ENCODE results near the gene DTX3L.

The DTX3L gene

DNA sequence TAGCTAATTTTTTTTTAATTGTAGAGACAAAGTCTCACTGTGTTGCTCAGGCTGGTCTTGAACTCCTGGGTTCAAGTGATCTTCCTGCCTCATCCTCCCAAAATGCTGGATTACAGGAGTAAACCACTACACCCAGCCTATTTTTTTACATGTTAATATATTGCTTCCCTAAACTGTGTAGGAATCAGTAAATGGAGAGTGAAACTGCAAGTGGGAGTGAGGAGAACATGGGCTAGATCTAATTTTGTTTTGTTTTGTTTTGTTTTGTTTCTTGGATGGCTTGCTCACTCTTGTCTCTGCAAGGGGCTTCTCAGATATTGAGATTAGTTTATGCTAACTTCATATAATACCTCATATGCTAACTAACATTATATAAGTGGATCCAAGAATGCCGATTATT is 44.8 kb downstream of the DTX3L start:
- DNase-seq = no peak

GRCh38 chr3:122609798-122610559 is 45.8 kb downstream of the DTX3L start:
- DNase-seq = no peak

GRCh38 chr3:122612696-122613095 is 48.6 kb downstream of the DTX3L start:
- no peak for DNase-seq

DNA sequence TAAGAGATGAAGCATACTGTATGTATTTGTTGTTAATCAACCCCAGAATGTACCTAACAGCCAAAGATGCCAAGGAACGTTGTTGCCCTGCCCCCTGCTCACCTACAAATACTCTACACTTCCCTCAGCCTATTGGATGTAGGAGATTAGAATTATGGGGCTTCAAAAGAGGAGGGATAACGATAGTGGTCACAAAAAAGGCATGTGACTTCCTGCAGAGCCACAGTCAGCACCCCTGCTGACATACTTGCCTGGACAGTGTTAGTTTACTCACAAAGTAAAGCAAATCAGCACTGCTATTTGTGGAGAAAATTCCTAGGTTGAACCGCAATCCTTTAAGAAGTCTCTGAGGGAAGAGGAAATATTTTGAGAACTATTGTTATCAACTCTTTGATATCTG is 51.2 kb downstream of the DTX3L start:
- no peak for DNase-seq

GRCh38 chr3:122618614-122619013 is 54.5 kb downstream of the DTX3L start:
- no peak for DNase-seq

- DNase-seq = no peak
These were observed 54.9 kb downstream of the DTX3L start for GRCh38 chr3:122619040-122619439.

DNA sequence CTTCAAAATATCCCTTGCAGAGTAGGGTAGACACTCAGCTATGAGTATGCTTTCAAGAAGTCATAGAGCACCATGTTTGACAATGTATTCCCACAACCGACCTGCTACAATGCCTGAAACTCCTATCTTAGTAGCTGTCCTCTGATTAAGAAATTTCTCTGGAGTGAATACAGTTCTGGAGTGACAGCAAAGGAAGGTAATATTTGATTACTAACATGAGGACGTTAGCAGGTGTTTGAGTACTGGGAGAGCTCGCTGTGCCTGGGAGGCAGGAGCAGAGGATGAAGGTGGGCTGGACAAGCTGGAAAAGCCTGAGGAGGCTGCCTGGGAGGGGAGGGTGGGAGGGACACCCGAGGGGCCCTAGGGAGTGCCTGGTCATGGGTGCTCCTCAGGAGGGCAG is 56.3 kb downstream of the DTX3L start:
- DNase-seq = no peak

DNA sequence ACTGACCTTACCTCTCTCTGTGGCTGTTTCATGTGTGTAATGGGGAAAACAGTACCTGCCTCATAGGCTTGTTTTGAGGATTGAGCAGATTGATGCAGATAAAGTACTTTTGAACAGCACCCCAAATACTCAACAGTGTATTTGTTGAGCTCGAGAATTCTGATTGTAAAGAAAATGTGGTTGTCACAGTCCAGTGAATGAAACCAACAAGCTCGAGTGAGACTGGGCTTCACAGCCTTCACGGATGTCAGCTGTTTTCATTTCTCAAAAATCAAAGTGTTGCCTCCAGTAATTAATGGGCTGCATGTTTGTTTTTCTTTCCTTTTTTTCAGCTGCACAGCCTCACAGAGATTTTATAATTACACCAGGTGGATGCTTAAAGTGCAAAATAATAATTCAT is 57.0 kb downstream of the DTX3L start:
- DNase-seq = no peak

GRCh38 chr3:122623031-122623829 is 59.1 kb downstream of the DTX3L start:
- no peak for DNase-seq

Measured in hematopoietic multipotent progenitor cell treated with erythropoietin and hydrocortisone succinate and interleukin-3 and kit ligand, for 6 days (in vitro differentiated cells).